ENCODE results near the gene HLCS. TPM values are rescaled to one million over a fixed set of nuclear protein-coding genes. Genes with fewer than 3 reads are reported as not detected.
A peak's percentile ranks its signal among the peaks of the same experiment; 100 is the strongest.

Gene HLCS
- total RNA-seq, 3 donors from 2014 or later (not counting 1 experiment from before 2014, with no cell fraction given), result 28.4 to 36.0 (median 33.0) TPM

DNA sequence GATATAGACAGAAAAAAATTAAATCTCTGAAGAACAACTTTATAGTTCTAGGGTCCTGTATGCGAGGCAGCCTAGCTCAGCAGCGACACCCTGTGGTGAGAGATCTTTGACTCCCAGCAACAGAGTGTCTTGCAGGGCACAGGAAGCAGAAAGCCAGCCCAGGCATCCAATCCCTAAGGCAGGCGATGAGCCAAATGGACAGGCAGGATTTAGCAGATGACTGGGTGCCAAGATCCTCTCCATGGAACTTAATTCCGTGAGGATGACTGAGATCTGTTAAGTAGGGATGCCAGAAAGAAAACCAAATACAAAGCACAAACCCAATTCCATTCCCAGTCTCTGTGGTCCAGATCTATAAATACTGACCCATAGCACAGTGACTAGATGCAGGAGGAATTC lies 38.8 kb downstream of the HLCS start:
- no peaks in the 10 kb centered on the region for H3K4me1 ChIP-seq (ENCODE audit: control insufficient read depth, insufficient read depth, low read length)
- no peaks in the 10 kb centered on the region for H3K9me3 Mint-ChIP-seq

GRCh38 chr21:36926989-36927718 lies 39.3 kb downstream of the HLCS start:
- no peaks in the 10 kb centered on the region for H3K4me1 Mint-ChIP-seq
- no peak for TF ChIP-seq CTCF (IDR thresholded peaks at IDR 0.05)
- WGBS (ENCODE audit: insufficient coverage), result 93% methylated on average over 16 of the region's 17 CpGs
- intact Hi-C loops (cut with micrococcal nuclease), result loop anchor here (1.0 to 5.0 kb wide), 3 partner anchors 297 to 505 kb away; no protein-coding TSS in a partner anchor
- H3K36me3 ChIP-seq (ENCODE audit: control insufficient read depth, insufficient read depth, low read length), result peaks cover 3% of the 10 kb centered on the region
- H3K9me3 ChIP-seq (ENCODE audit: control insufficient read depth, insufficient read depth, low read length), result no peaks in the 10 kb centered on the region
- H3K27ac ChIP-seq (ENCODE audit: low read length), result no peak overlapping the region
- no peak overlapping the region for H3K4me3 Mint-ChIP-seq
- no peaks in the 10 kb centered on the region for H3K9me3 Mint-ChIP-seq
- H3K27me3 ChIP-seq (ENCODE audit: control insufficient read depth, insufficient read depth, low read length), result no peaks in the 10 kb centered on the region
- H3K27me3 Mint-ChIP-seq (ENCODE audit: low read depth in 2 of 2), result no peaks in the 10 kb centered on the region
- DNase-seq, result no peak
- H3K4me3 ChIP-seq (ENCODE audit: low read length), result no peak overlapping the region
- H3K36me3 Mint-ChIP-seq, result peaks cover 7% of the 10 kb centered on the region
- ATAC-seq, result no peak
- H3K4me1 ChIP-seq (ENCODE audit: control insufficient read depth, insufficient read depth, low read length), result no peaks in the 10 kb centered on the region
- H3K27ac Mint-ChIP-seq, result no peak overlapping the region

More for the DNA sequence above, 38.8 kb downstream of the HLCS start:
- TF ChIP-seq CTCF (IDR thresholded peaks at IDR 0.05), result peak; percentile 88
- no peak overlapping the region for H3K27ac ChIP-seq (ENCODE audit: low read length)
- intact Hi-C loops (cut with micrococcal nuclease), result loop anchor here (1.0 to 5.0 kb wide), 3 partner anchors 297 to 505 kb away; no protein-coding TSS in a partner anchor
- DNase-seq, result peak; percentile 60 to 83
- peak; percentile 62 to 75 (median 66) for ATAC-seq
- H3K4me3 Mint-ChIP-seq, result no peak overlapping the region
- H3K36me3 ChIP-seq (ENCODE audit: control insufficient read depth, insufficient read depth, low read length), result peaks cover 3% of the 10 kb centered on the region
- 37% methylated on average over 4 of the region's 4 CpGs for WGBS (ENCODE audit: insufficient coverage)
- H3K4me1 Mint-ChIP-seq, result no peaks in the 10 kb centered on the region
- no peak overlapping the region for H3K27ac Mint-ChIP-seq
- no peaks in the 10 kb centered on the region for H3K27me3 ChIP-seq (ENCODE audit: control insufficient read depth, insufficient read depth, low read length)
- no peaks in the 10 kb centered on the region for H3K9me3 ChIP-seq (ENCODE audit: control insufficient read depth, insufficient read depth, low read length)
- peaks cover 7% of the 10 kb centered on the region for H3K36me3 Mint-ChIP-seq
- H3K4me3 ChIP-seq (ENCODE audit: low read length), result no peak overlapping the region
- H3K27me3 Mint-ChIP-seq (ENCODE audit: low read depth in 2 of 2), result no peaks in the 10 kb centered on the region

DNA sequence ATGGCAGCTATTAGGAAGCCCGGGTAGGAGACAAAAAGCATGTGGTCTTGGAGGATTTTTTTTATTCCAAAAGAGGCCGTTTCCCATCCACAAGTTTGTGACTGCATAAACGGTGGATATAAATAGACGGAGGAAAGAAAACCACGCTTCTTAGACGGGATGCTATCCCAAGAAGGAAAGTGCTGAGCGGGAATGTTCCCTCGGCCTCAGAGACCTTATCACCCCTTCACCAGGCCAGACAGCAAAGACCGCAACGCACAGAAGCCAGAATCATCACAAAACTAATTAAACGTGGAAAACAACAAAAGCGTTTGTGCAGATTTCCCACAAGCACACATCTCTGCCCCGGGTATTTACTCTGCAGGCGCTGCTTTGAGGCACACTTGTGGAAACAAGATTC lies 43.2 kb downstream of the HLCS start:
- 87% methylated on average over 14 of the region's 14 CpGs for whole genome bisulfite sequencing (ENCODE audit: insufficient coverage)
- Histone ChIP-seq H3K27ac (ENCODE audit: low read length) (no peak overlapping the region), H3K4me3 (ENCODE audit: low read length) (no peak overlapping the region), H3K27me3 (ENCODE audit: control insufficient read depth, insufficient read depth, low read length) (no peaks in the 10 kb centered on the region), H3K36me3 (ENCODE audit: control insufficient read depth, insufficient read depth, low read length) (peaks cover 3% of the 10 kb centered on the region), H3K4me1 (ENCODE audit: control insufficient read depth, insufficient read depth, low read length) (no peaks in the 10 kb centered on the region), H3K9me3 (ENCODE audit: control insufficient read depth, insufficient read depth, low read length) (no peaks in the 10 kb centered on the region)
- Mint-ChIP-seq H3K9me3 (no peaks in the 10 kb centered on the region), H3K36me3 (no peaks in the 10 kb centered on the region), H3K27ac (no peak overlapping the region), H3K4me3 (no peak overlapping the region), H3K4me1 (peaks cover 2 to 5% of the 10 kb centered on the region in 2 donors), H3K27me3 (ENCODE audit: low read depth in 2 of 2) (no peaks in the 10 kb centered on the region)
- no peak for ATAC-seq
- no peak for TF ChIP-seq CTCF (IDR thresholded peaks at IDR 0.05)
- no peak for DNase-seq
- intact Hi-C loops (cut with micrococcal nuclease), result no loop called here
